ENCODE results near the gene JAG1. TPM values are rescaled to one million over a fixed set of nuclear protein-coding genes. Genes with fewer than 3 reads are reported as not detected.

The JAG1 gene
- total RNA-seq, 2 experiments from 2014 or later: 0.32 to 0.67 TPM

GRCh38 chr20:10679269-10679668 lies 5.5 kb upstream of the JAG1 start:
- H3K9me2 ChIP-seq (ENCODE audit: insufficient read depth, low read length): no peaks in the 10 kb centered on the region
- H3K36me3 ChIP-seq (ENCODE audit: insufficient read depth, low read length): no peaks in the 10 kb centered on the region
- no peak overlapping the region for H3K27ac ChIP-seq (ENCODE audit: low read depth, low read length, poor library complexity, severe bottlenecking)
- no TSS peak for BruUV-seq (replicated peaks)
- ChIA-PET CTCF (ENCODE audit: unreplicated experiment) (no interaction called here), POLR2A (interaction anchor here (0.7 kb wide), 1 partner anchor 221 kb away, joined by 3 read pairs; no protein-coding TSS in a partner anchor)
- H3K79me2 ChIP-seq (ENCODE audit: insufficient read depth, low read depth, low read length): no peaks in the 10 kb centered on the region
- 0 out of 2 replicates have a peak, but pooled peaks cover 3% of the 10 kb centered on the region for H4K20me1 ChIP-seq (ENCODE audit: insufficient read depth, low read length)
- no peak overlapping the region for H3K4me3 ChIP-seq (ENCODE audit: low read depth, low read length, poor library complexity, severe bottlenecking)
- H3K4me1 ChIP-seq (ENCODE audit: insufficient read depth, low read length, poor library complexity, severe bottlenecking): peaks cover 7% of the 10 kb centered on the region
- TF ChIP-seq CTCF (conservative IDR thresholded peaks at IDR 0.05; ENCODE audit: low read length) (no peak), EZH2phosphoT487 (IDR thresholded peaks at IDR 0.05; ENCODE audit: borderline replicate concordance, low read depth, low read length) (no peak)
- intact Hi-C loops (cut with micrococcal nuclease; ENCODE audit: unreplicated experiment): loop anchor here (10.0 kb wide), 1 partner anchor 1064 kb away; no protein-coding TSS in a partner anchor
- H3K4me2 ChIP-seq (ENCODE audit: low read length): no peak overlapping the region
- no peak for DNase-seq (ENCODE audit: low spot score)
- H3K9me3 ChIP-seq (ENCODE audit: low read length): no peaks in the 10 kb centered on the region
- no peak overlapping the region for H2AFZ ChIP-seq (ENCODE audit: low read length)

GRCh38 chr20:10676518-10676917 lies 2.7 kb upstream of the JAG1 start:
- H3K9me3 ChIP-seq (ENCODE audit: low read length): no peaks in the 10 kb centered on the region
- ChIA-PET CTCF (ENCODE audit: unreplicated experiment) (no interaction called here), POLR2A (interaction anchor here (0.6 kb wide), 1 partner anchor 9 kb away, joined by 3 read pairs; no protein-coding TSS in a partner anchor)
- TF ChIP-seq CTCF (conservative IDR thresholded peaks at IDR 0.05; ENCODE audit: low read length): no peak
- no peak for TF ChIP-seq EZH2phosphoT487 (IDR thresholded peaks at IDR 0.05; ENCODE audit: borderline replicate concordance, low read depth, low read length)
- no peak overlapping the region for H2AFZ ChIP-seq (ENCODE audit: low read length)
- no peak overlapping the region for H3K4me2 ChIP-seq (ENCODE audit: low read length)
- H3K4me3 ChIP-seq (ENCODE audit: low read depth, low read length, poor library complexity, severe bottlenecking): no peak overlapping the region
- H3K79me2 ChIP-seq (ENCODE audit: insufficient read depth, low read depth, low read length): no peaks in the 10 kb centered on the region
- peaks cover 23% of the 10 kb centered on the region for H3K4me1 ChIP-seq (ENCODE audit: insufficient read depth, low read length, poor library complexity, severe bottlenecking)
- no peak for DNase-seq (ENCODE audit: low spot score)
- H3K27ac ChIP-seq (ENCODE audit: low read depth, low read length, poor library complexity, severe bottlenecking): no peak overlapping the region
- H3K36me3 ChIP-seq (ENCODE audit: insufficient read depth, low read length): no peaks in the 10 kb centered on the region
- no peaks in the 10 kb centered on the region for H3K9me2 ChIP-seq (ENCODE audit: insufficient read depth, low read length)
- intact Hi-C loops (cut with micrococcal nuclease; ENCODE audit: unreplicated experiment): loop anchor here (10.0 kb wide), 1 partner anchor 1062 kb away; no protein-coding TSS in a partner anchor
- no TSS peak for BruUV-seq (replicated peaks)
- 0 out of 2 replicates have a peak, but pooled peaks cover 3% of the 10 kb centered on the region for H4K20me1 ChIP-seq (ENCODE audit: insufficient read depth, low read length)

- no peak overlapping the region for H3K4me3 ChIP-seq (ENCODE audit: low read depth, low read length, poor library complexity, severe bottlenecking)
- H3K36me3 ChIP-seq (ENCODE audit: insufficient read depth, low read length): no peaks in the 10 kb centered on the region
- no peak for DNase-seq (ENCODE audit: low spot score)
- peak overlapping the region; percentile 83; the same call in 1 of the 2 replicates for H3K4me2 ChIP-seq (ENCODE audit: low read length)
- POLR2A ChIA-PET: interaction anchor here (1.6 kb wide), 1 partner anchor 94 kb away, joined by 3 read pairs; no protein-coding TSS in a partner anchor
- H3K4me1 ChIP-seq (ENCODE audit: insufficient read depth, low read length, poor library complexity, severe bottlenecking): peaks cover 34% of the 10 kb centered on the region
- CTCF ChIA-PET (ENCODE audit: unreplicated experiment): no interaction called here
- H3K9me3 ChIP-seq (ENCODE audit: low read length): no peaks in the 10 kb centered on the region
- H2AFZ ChIP-seq (ENCODE audit: low read length): no peak overlapping the region
- no peaks in the 10 kb centered on the region for H3K9me2 ChIP-seq (ENCODE audit: insufficient read depth, low read length)
- H3K79me2 ChIP-seq (ENCODE audit: insufficient read depth, low read depth, low read length): no peaks in the 10 kb centered on the region
- 0 out of 2 replicates have a peak, but pooled peaks cover 3% of the 10 kb centered on the region for H4K20me1 ChIP-seq (ENCODE audit: insufficient read depth, low read length)
- no peak overlapping the region for H3K27ac ChIP-seq (ENCODE audit: low read depth, low read length, poor library complexity, severe bottlenecking)
- no TSS peak for BruUV-seq (replicated peaks)
- intact Hi-C loops (cut with micrococcal nuclease; ENCODE audit: unreplicated experiment): loop anchor here (2.0 to 10.0 kb wide), 2 partner anchors 241 to 1061 kb away; partner anchors contain the start of genes MKKS and SLX4IP
- TF ChIP-seq CTCF (conservative IDR thresholded peaks at IDR 0.05; ENCODE audit: low read length) (no peak), EZH2phosphoT487 (IDR thresholded peaks at IDR 0.05; ENCODE audit: borderline replicate concordance, low read depth, low read length) (no peak)
These were observed 1.6 kb upstream of the JAG1 start for GRCh38 chr20:10675450-10675848.

All from OCI-LY7 (cell line).